HAP-1 (cell line): ENCODE results near the gene NTN4.
"Not testable (repeated sequence)": the region's sequence is repeated elsewhere in the genome, so short reads cannot be mapped to it uniquely, and the experiment has no call there.

Experiments
- DNase-seq, 2 experiments: peaks; one replicate each; pipeline ENCODE4 v3.0.0-alpha.2; 2016 to 2020; ENCODE audit warnings: low spot score in 2 of 2
- H3K27me3 ChIP-seq: fragments of 250-450 bp; sonication (Bioruptor Pico); 2 replicates; pipeline ENCODE4 v1.5.1; 2020; ENCODE audit warnings: low read depth, mild to moderate bottlenecking, moderate library complexity
- H3K36me3 ChIP-seq: fragments of 250-450 bp; sonication (Bioruptor Pico); replicated peaks from 2 replicates; pipeline ENCODE4 v1.5.1; 2020; ENCODE audit warnings: mild to moderate bottlenecking
- H3K4me1 ChIP-seq: fragments of 250-450 bp; sonication (Bioruptor Pico); 2 replicates; pipeline ENCODE4 v1.5.1; 2020; ENCODE audit warnings: mild to moderate bottlenecking
- H3K4me3 ChIP-seq: fragments of 250-450 bp; sonication (Bioruptor Pico); 2 replicates; pipeline ENCODE4 v1.5.1; 2020; ENCODE audit warnings: mild to moderate bottlenecking, moderate library complexity
- H3K9me3 ChIP-seq: fragments of 250-450 bp; sonication (Bioruptor Pico); 2 replicates; pipeline ENCODE4 v1.5.1; 2020; ENCODE audit warnings: mild to moderate bottlenecking, moderate library complexity
- in situ Hi-C: fragments of 300-500 bp; cut with MboI; formaldehyde crosslinking; loops from 3 replicates; pipeline ENCODE4 v1.14.3; 2020; ENCODE audit warnings: low sequenced_read_pairs, inconsistent platforms, mixed read lengths

Gene NTN4

GRCh38 chr12:95674163-95674562, 116.4 kb downstream of the NTN4 start:
- Histone ChIP-seq H3K27me3 (no peaks in the 10 kb centered on the region), H3K36me3 (no peaks in the 10 kb centered on the region), H3K4me1 (peaks cover 21% of the 10 kb centered on the region), H3K4me3 (no peak overlapping the region), H3K9me3 (no peaks in the 10 kb centered on the region)
- peak in 1 of 2 experiments; percentile 93 for DNase-seq
- in situ Hi-C loops = no loop called here

- Histone ChIP-seq H3K4me3 (no peak overlapping the region), H3K9me3 (no peaks in the 10 kb centered on the region), H3K27me3 (no peaks in the 10 kb centered on the region), H3K36me3 (no peaks in the 10 kb centered on the region), H3K4me1 (peaks cover 21% of the 10 kb centered on the region)
- in situ Hi-C loops = no loop called here
- DNase-seq = no peak
Observed at GRCh38 chr12:95673576-95673975, 117.0 kb downstream of the NTN4 start.

GRCh38 chr12:95672166-95672565, 118.4 kb downstream of the NTN4 start:
- in situ Hi-C loops = no loop called here
- no peaks in the 10 kb centered on the region for H3K9me3 ChIP-seq
- H3K27me3 ChIP-seq = no peaks in the 10 kb centered on the region
- no peak overlapping the region for H3K4me3 ChIP-seq
- DNase-seq = no peak
- H3K36me3 ChIP-seq = no peaks in the 10 kb centered on the region
- H3K4me1 ChIP-seq = peaks cover 21% of the 10 kb centered on the region

GRCh38 chr12:95671265-95671664, 119.3 kb downstream of the NTN4 start:
- DNase-seq = no peak
- no peaks in the 10 kb centered on the region for H3K36me3 ChIP-seq
- H3K9me3 ChIP-seq = no peaks in the 10 kb centered on the region
- no peak overlapping the region for H3K4me3 ChIP-seq
- in situ Hi-C loops = no loop called here
- H3K27me3 ChIP-seq = no peaks in the 10 kb centered on the region
- peaks cover 21% of the 10 kb centered on the region for H3K4me1 ChIP-seq

GRCh38 chr12:95663525-95663924, 127.0 kb downstream of the NTN4 start:
- Histone ChIP-seq H3K4me1 (peaks cover 2% of the 10 kb centered on the region; the same call in 1 of the 2 replicates), H3K36me3 (no peaks in the 10 kb centered on the region), H3K27me3 (no peaks in the 10 kb centered on the region; the same call in 1 of the 2 replicates), H3K4me3 (no peak overlapping the region), H3K9me3 (no peaks in the 10 kb centered on the region)
- DNase-seq = no peak
- in situ Hi-C loops = no loop called here

- in situ Hi-C loops = no loop called here
Observed at GRCh38 chr12:95661360-95661759, 129.2 kb downstream of the NTN4 start.

GRCh38 chr12:95658386-95658785, 132.2 kb downstream of the NTN4 start:
- no peaks in the 10 kb centered on the region for H3K9me3 ChIP-seq
- H3K4me3 ChIP-seq = no peak overlapping the region
- no peaks in the 10 kb centered on the region for H3K27me3 ChIP-seq
- DNase-seq = no peak
- H3K36me3 ChIP-seq = no peaks in the 10 kb centered on the region
- in situ Hi-C loops = no loop called here
- H3K4me1 ChIP-seq = peaks cover 11% of the 10 kb centered on the region

More at GRCh38 chr12:95661360-95661759, 129.2 kb downstream of the NTN4 start:
- H3K27me3 ChIP-seq = no peaks in the 10 kb centered on the region; the same call in 1 of the 2 replicates
- H3K4me3 ChIP-seq = no peak overlapping the region
- no peaks in the 10 kb centered on the region for H3K9me3 ChIP-seq
- H3K36me3 ChIP-seq = no peaks in the 10 kb centered on the region
- H3K4me1 ChIP-seq = peaks cover 2% of the 10 kb centered on the region; the same call in 1 of the 2 replicates
- DNase-seq = no peak

GRCh38 chr12:95654665-95655064, 135.9 kb downstream of the NTN4 start:
- H3K4me3 ChIP-seq, H3K36me3 ChIP-seq, H3K27me3 ChIP-seq, in situ Hi-C loops, H3K9me3 ChIP-seq, DNase-seq: not testable (repeated sequence)
- peaks cover 16% of the 10 kb centered on the region for H3K4me1 ChIP-seq

- Histone ChIP-seq H3K9me3 (no peaks in the 10 kb centered on the region), H3K36me3 (no peaks in the 10 kb centered on the region), H3K4me1 (peaks cover 22% of the 10 kb centered on the region), H3K4me3 (no peak overlapping the region), H3K27me3 (no peaks in the 10 kb centered on the region)
- peak; percentile 69 to 77 for DNase-seq
- in situ Hi-C loops = no loop called here
Observed at GRCh38 chr12:95653771-95654546, 136.6 kb downstream of the NTN4 start.

GRCh38 chr12:95651681-95652080, 138.9 kb downstream of the NTN4 start:
- no peak for DNase-seq
- no peaks in the 10 kb centered on the region for H3K9me3 ChIP-seq
- in situ Hi-C loops = no loop called here
- no peaks in the 10 kb centered on the region for H3K27me3 ChIP-seq
- H3K4me1 ChIP-seq = peaks cover 44% of the 10 kb centered on the region
- H3K4me3 ChIP-seq = no peak overlapping the region
- no peaks in the 10 kb centered on the region for H3K36me3 ChIP-seq

- DNase-seq = peak; percentile 83 to 99
- no peak overlapping the region for H3K4me3 ChIP-seq
- no peaks in the 10 kb centered on the region for H3K9me3 ChIP-seq
- H3K27me3 ChIP-seq = no peaks in the 10 kb centered on the region
- H3K36me3 ChIP-seq = no peaks in the 10 kb centered on the region
- H3K4me1 ChIP-seq = peaks cover 46% of the 10 kb centered on the region
- in situ Hi-C loops = no loop called here
Observed at GRCh38 chr12:95648990-95649791, 141.4 kb downstream of the NTN4 start.

- Histone ChIP-seq H3K36me3 (no peaks in the 10 kb centered on the region), H3K9me3 (no peaks in the 10 kb centered on the region), H3K27me3 (no peaks in the 10 kb centered on the region; the same call in 1 of the 2 replicates), H3K4me1 (peaks cover 38% of the 10 kb centered on the region), H3K4me3 (no peak overlapping the region)
- in situ Hi-C loops = no loop called here
- DNase-seq = peak; percentile 48 to 51
Observed at GRCh38 chr12:95646781-95647190, 143.8 kb downstream of the NTN4 start.

GRCh38 chr12:95643256-95643655, 147.3 kb downstream of the NTN4 start:
- H3K4me1 ChIP-seq = peaks cover 20% of the 10 kb centered on the region
- no peaks in the 10 kb centered on the region; the same call in 1 of the 2 replicates for H3K27me3 ChIP-seq
- no peaks in the 10 kb centered on the region for H3K9me3 ChIP-seq
- no peak for DNase-seq
- H3K4me3 ChIP-seq = no peak overlapping the region
- H3K36me3 ChIP-seq = no peaks in the 10 kb centered on the region
- in situ Hi-C loops = no loop called here

- no peaks in the 10 kb centered on the region for H3K9me3 ChIP-seq
- in situ Hi-C loops = no loop called here
- H3K4me1 ChIP-seq = peaks cover 13% of the 10 kb centered on the region
- DNase-seq = no peak
- H3K27me3 ChIP-seq = no peaks in the 10 kb centered on the region; the same call in 1 of the 2 replicates
- H3K36me3 ChIP-seq = no peaks in the 10 kb centered on the region
- H3K4me3 ChIP-seq = no peak overlapping the region
Observed at GRCh38 chr12:95642583-95642982, 148.0 kb downstream of the NTN4 start.
